H1 (cell line): ENCODE data around the gene CUL4B. TPM values are rescaled to one million over a fixed set of nuclear protein-coding genes. Genes with fewer than 3 reads are reported as not detected.

ENCODE experiments used
- CTCF ChIA-PET: fragments of 300-600 bp; sonication (Branson Sonifier 250); formaldehyde crosslinking; loops from one replicate; lab custom pipeline; 2021; ENCODE audit not compliant: partially characterized antibody; lab: Charles Lee
- POLR2A ChIA-PET: fragments of 300-600 bp; sonication (Branson Sonifier 250); formaldehyde crosslinking; loops from one replicate; lab custom pipeline; 2021; ENCODE audit warnings: inconsistent platforms; ENCODE audit not compliant: partially characterized antibody; lab: Charles Lee
- DNase-seq, 2 experiments: peaks; one replicate each; pipeline versions ENCODE4 v3.0.0 to v3.0.0-alpha.2; 2010 to 2022; ENCODE audit warnings: low spot score in 2 of 2, low read depth in 1 of 2, mixed read lengths in 1 of 2
- FAIRE-seq: peaks from 2 replicates; lab custom pipeline; 2011; peaks lifted over from hg19 to GRCh38; lab: Jason Lieb, UNC
- H2AFZ ChIP-seq: 2 replicates; pipeline ENCODE4 v1.8.1; 2012; ENCODE audit warnings: low read length, inconsistent platforms
- H2AK5ac ChIP-seq: 2 replicates; pipeline ENCODE4 v1.6.1; 2013; ENCODE audit warnings: low read depth, low read length
- H2BK120ac ChIP-seq: replicated peaks from 2 replicates; pipeline ENCODE3; 2013; ENCODE audit warnings: low read depth, low read length, inconsistent platforms
- H2BK12ac ChIP-seq: 2 replicates; pipeline ENCODE4 v1.6.1; 2013; ENCODE audit warnings: low read depth, low read length
- H2BK15ac ChIP-seq: 2 replicates; pipeline ENCODE4 v1.6.1; 2013; ENCODE audit warnings: low read length
- H2BK20ac ChIP-seq: 2 replicates; pipeline ENCODE4 v1.6.1; 2013; ENCODE audit warnings: low read length
- H2BK5ac ChIP-seq: 2 replicates; pipeline ENCODE4 v1.6.1; 2013; ENCODE audit warnings: low read depth, low read length
- H3K14ac ChIP-seq: 2 replicates; pipeline ENCODE4 v1.6.1; 2013; ENCODE audit warnings: inconsistent platforms; ENCODE audit not compliant: insufficient read length
- H3K18ac ChIP-seq: 2 replicates; pipeline ENCODE4 v1.6.1; 2013; ENCODE audit warnings: low read length; ENCODE audit errors: extremely low read depth
- H3K23ac ChIP-seq: 2 replicates; pipeline ENCODE4 v1.6.1; 2013; ENCODE audit warnings: inconsistent platforms; ENCODE audit not compliant: insufficient read length
- H3K23me2 ChIP-seq: 2 replicates; pipeline ENCODE4 v1.6.1; 2013; ENCODE audit warnings: low read depth, low read length
- H3K27ac ChIP-seq: 2 replicates; pipeline ENCODE4 v1.6.1; 2011; ENCODE audit warnings: low read depth, low read length, inconsistent platforms
- H3K27me3 ChIP-seq, 4 experiments: replicated peaks in 1 of 4; 1 replicate in 1 of 4; 2 replicates in 3 of 4; pipeline versions ENCODE4 v1.6.1 to v1.8.1; 2011 to 2013; ENCODE audit warnings: low read length in 3 of 4, mild to moderate bottlenecking in 3 of 4, inconsistent platforms in 2 of 4, mixed read lengths in 2 of 4, moderate library complexity in 1 of 4; ENCODE audit not compliant: control insufficient read depth in 3 of 4, insufficient read depth in 3 of 4; ENCODE audit errors: extremely low read depth in 1 of 4
- H3K36me3 ChIP-seq, 4 experiments: 2 replicates each; pipeline versions ENCODE4 v1.6.1 to v1.8.1; 2011 to 2013; ENCODE audit warnings: mild to moderate bottlenecking in 4 of 4, low read length in 3 of 4, moderate library complexity in 2 of 4, control low read depth in 1 of 4, inconsistent platforms in 1 of 4; ENCODE audit not compliant: insufficient read depth in 4 of 4, control insufficient read depth in 2 of 4
- H3K4ac ChIP-seq: replicated peaks from 2 replicates; pipeline ENCODE3; 2013; ENCODE audit warnings: low read length, low read depth, mixed read lengths, inconsistent platforms; ENCODE audit not compliant: insufficient read length
- H3K4me1 ChIP-seq, 4 experiments: replicated peaks in 1 of 4; 1 replicate in 1 of 4; 2 replicates in 3 of 4; pipeline versions ENCODE4 v1.6.1 to v1.8.1; 2011 to 2013; ENCODE audit warnings: low read length in 3 of 4, inconsistent platforms in 2 of 4, mixed read lengths in 1 of 4; ENCODE audit not compliant: insufficient read depth in 4 of 4, control insufficient read depth in 3 of 4
- H3K4me2 ChIP-seq, 2 experiments: 2 replicates each; pipeline versions ENCODE4 v1.6.1 to v1.8.1; 2011 to 2013; ENCODE audit warnings: low read depth in 2 of 2, low read length in 2 of 2, control low read depth in 1 of 2, inconsistent platforms in 1 of 2, mild to moderate bottlenecking in 1 of 2; ENCODE audit not compliant: insufficient read depth in 1 of 2
- H3K4me3 ChIP-seq, 4 experiments: fragments of 200-600, 300-600 bp in 1 of 4; sonication (generic), shearing (Covaris generic), sonication (Bioruptor Twin) in 1 of 4; 2 replicates each; pipeline versions ENCODE4 v1.5.1 to v1.8.1; 2011 to 2016; ENCODE audit warnings: low read length in 4 of 4, low read depth in 3 of 4, control low read depth in 2 of 4, inconsistent platforms in 2 of 4, mild to moderate bottlenecking in 2 of 4, mixed read lengths in 1 of 4, moderate library complexity in 1 of 4; ENCODE audit not compliant: insufficient read depth in 2 of 4; ENCODE audit errors: extremely low read depth in 1 of 4
- H3K56ac ChIP-seq: replicated peaks from 2 replicates; pipeline ENCODE3; 2013; ENCODE audit warnings: low read depth, mild to moderate bottlenecking, mixed read lengths, low read length, inconsistent platforms; ENCODE audit not compliant: insufficient read length
- H3K79me1 ChIP-seq: 2 replicates; pipeline ENCODE4 v1.6.1; 2013; ENCODE audit warnings: low read depth, low read length, control low read depth
- H3K79me2 ChIP-seq, 2 experiments: 2 replicates each; pipeline versions ENCODE4 v1.6.1 to v1.8.1; 2012 to 2013; ENCODE audit warnings: low read length in 2 of 2, mild to moderate bottlenecking in 2 of 2, inconsistent platforms in 1 of 2; ENCODE audit not compliant: insufficient read depth in 2 of 2, control insufficient read depth in 1 of 2
- H3K9ac ChIP-seq, 4 experiments: replicated peaks in 1 of 4; 1 replicate in 1 of 4; 2 replicates in 3 of 4; pipeline versions ENCODE4 v1.6.1 to v1.8.1; 2011 to 2013; ENCODE audit warnings: low read depth in 3 of 4, low read length in 3 of 4, control low read depth in 2 of 4, mild to moderate bottlenecking in 2 of 4, moderate library complexity in 2 of 4, inconsistent platforms in 1 of 4; ENCODE audit errors: extremely low read depth in 1 of 4
- H3K9me3 ChIP-seq, 2 experiments: 2 replicates each; pipeline versions ENCODE4 v1.6.1 to v1.8.1; 2012 to 2013; ENCODE audit warnings: mild to moderate bottlenecking in 2 of 2, moderate library complexity in 2 of 2, control low read depth in 1 of 2, inconsistent platforms in 1 of 2, low read depth in 1 of 2, low read length in 1 of 2, mixed read lengths in 1 of 2; ENCODE audit not compliant: insufficient read depth in 2 of 2
- H4K20me1 ChIP-seq, 2 experiments: replicated peaks in 1 of 2; 2 replicates each; pipeline versions ENCODE3 to v1.8.1; 2011 to 2013; ENCODE audit warnings: inconsistent platforms in 2 of 2, low read length in 2 of 2, mild to moderate bottlenecking in 1 of 2; ENCODE audit not compliant: insufficient read depth in 2 of 2, control insufficient read depth in 1 of 2
- H4K5ac ChIP-seq: 2 replicates; pipeline ENCODE4 v1.6.1; 2013; ENCODE audit warnings: low read length, low read depth, mixed read lengths, inconsistent platforms; ENCODE audit not compliant: insufficient read length
- H4K8ac ChIP-seq: 2 replicates; pipeline ENCODE4 v1.8.0; 2013; ENCODE audit warnings: mild to moderate bottlenecking, moderate library complexity, low read length, inconsistent platforms; ENCODE audit not compliant: insufficient read depth; ENCODE audit errors: extremely low read depth
- H4K91ac ChIP-seq: replicated peaks from 2 replicates; pipeline ENCODE3; 2013; ENCODE audit warnings: low read length, mixed read lengths, inconsistent platforms; ENCODE audit not compliant: insufficient read length
- CHD1 ChIP-seq: IDR thresholded peaks from 2 replicates; pipeline ENCODE4 v1.6.1; 2012; ENCODE audit warnings: low read depth, low read length, improper control_type of control experiment
- EGR1 ChIP-seq: IDR thresholded peaks from 2 replicates; pipeline ENCODE4 v1.6.1; 2011; ENCODE audit warnings: low read depth, low read length, borderline replicate concordance
- GTF2F1 ChIP-seq: IDR thresholded peaks from 2 replicates; pipeline ENCODE4 v1.6.1; 2012; ENCODE audit warnings: low read depth, low read length, improper control_type of control experiment, borderline replicate concordance
- HDAC6 ChIP-seq: IDR thresholded peaks from one replicate; pipeline ENCODE4 v1.7.1; 2012; ENCODE audit warnings: low read depth, mild to moderate bottlenecking, inconsistent platforms, low read length, moderate library complexity
- POLR2AphosphoS5 ChIP-seq: IDR thresholded peaks from 2 replicates; pipeline ENCODE4 v1.6.1; 2011; ENCODE audit warnings: low read depth, low read length
- RAD21 ChIP-seq, 2 experiments: IDR thresholded peaks in 1 of 2; conservative IDR thresholded peaks in 1 of 2; 2 replicates each; pipeline ENCODE4 v1.6.1; 2011; ENCODE audit warnings: low read depth in 2 of 2, low read length in 2 of 2, improper control_type of control experiment in 1 of 2, inconsistent platforms in 1 of 2, mild to moderate bottlenecking in 1 of 2, moderate library complexity in 1 of 2
- SIN3A ChIP-seq, 2 experiments: IDR thresholded peaks in 1 of 2; conservative IDR thresholded peaks in 1 of 2; 2 replicates each; pipeline ENCODE4 v1.6.1; 2011 to 2012; ENCODE audit warnings: low read length in 2 of 2, improper control_type of control experiment in 1 of 2, low read depth in 1 of 2, mild to moderate bottlenecking in 1 of 2
- SIRT6 ChIP-seq: IDR thresholded peaks from one replicate; pipeline ENCODE4 v1.7.1; 2012; ENCODE audit warnings: low read length, inconsistent platforms
- SP1 ChIP-seq: IDR thresholded peaks from 2 replicates; pipeline ENCODE4 v1.6.1; 2011; ENCODE audit warnings: low read depth, low read length
- SRF ChIP-seq: IDR thresholded peaks from 2 replicates; pipeline ENCODE4 v1.6.1; 2011; ENCODE audit warnings: mild to moderate bottlenecking, low read depth, low read length, moderate library complexity
- TCF12 ChIP-seq: IDR thresholded peaks from 2 replicates; pipeline ENCODE4 v1.6.1; 2011; ENCODE audit warnings: low read depth, mild to moderate bottlenecking, low read length
- WGBS, 2 experiments: shearing (Covaris generic) in 1 of 2; methylation state at CpG; one replicate each; pipeline versions ENCODE4 v1.1.6 to v1.1.7; 2013 to 2015; ENCODE audit warnings: low lambda C conversion rate in 2 of 2, mixed read lengths in 2 of 2, inconsistent platforms in 1 of 2, low coverage in 1 of 2, missing lambda C conversion rate in 1 of 2; ENCODE audit not compliant: insufficient replicate concordance in 2 of 2, insufficient coverage in 1 of 2, insufficient read length in 1 of 2; ENCODE audit errors: extremely low coverage in 1 of 2, missing lambda C conversion rate in 1 of 2; 5-methylcytosine and 5-hydroxymethylcytosine counted together
- polyA plus RNA-seq, 7 experiments: library from polyadenylated mRNA; depleted of rRNA in 3 of 7; stranded (reverse) in 5 of 7; unstranded in 2 of 7; fragments of >200 nt in 5 of 7; fragments of 200-250 nt in 2 of 7; gene quantifications; 1 replicate in 5 of 7; 2 replicates in 1 of 7; 4 replicates in 1 of 7; pipeline versions ENCODE4 v1.2.1 to v1.2.3, GENCODE V29; 2011 to 2013; ENCODE audit warnings: missing spikeins in 2 of 7, mixed read lengths in 2 of 7
- total RNA-seq: library from RNA; stranded (reverse); fragmentation: NEBNext Ultra II Directional; extraction: Animal tissue kit (Norgen Biotek cat#: 25700); gene quantifications from 2 replicates; pipeline ENCODE4 v1.2.1, GENCODE V29; 2021
- TF ChIP-seq, protein P1 (sequence below): IDR thresholded peaks from 2 replicates; pipeline ENCODE4 v1.6.1; 2011; ENCODE audit warnings: low read length, improper control_type of control experiment
- TF ChIP-seq, protein P2 (sequence below): IDR thresholded peaks from 2 replicates; pipeline ENCODE4 v1.6.1; 2012; ENCODE audit warnings: inconsistent platforms

CUL4B gene
- total and polyA plus RNA-seq, 2 of the 8 experiments (the other 6 are each of a cell fraction or from before 2014, with no cell fraction given) = 11.7 to 44.0 TPM

DNA sequence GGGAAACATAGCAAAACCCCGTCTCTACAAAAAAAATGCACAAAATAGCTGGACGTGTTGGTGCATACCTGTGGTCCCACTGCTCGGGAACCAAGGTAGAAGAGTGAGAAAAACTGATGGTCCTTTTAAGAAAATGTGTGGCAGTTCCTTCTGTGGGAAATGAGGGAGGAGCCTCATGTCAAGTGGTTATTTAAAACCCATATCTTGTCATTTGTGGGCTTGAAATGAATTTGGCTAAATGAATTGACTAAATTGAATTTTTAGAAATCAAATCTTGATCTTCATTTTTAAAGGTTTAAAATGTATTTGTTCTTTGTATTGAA lies 75.5 kb downstream of the CUL4B start:
- Histone ChIP-seq H4K20me1 (no peaks in the 10 kb centered on the region), H3K4me3 (peak overlapping the region; percentile 36 to 63 (median 48); a peak in 5 of 8 replicates), H3K9me3 (no peaks in the 10 kb centered on the region), H3K36me3 (no peaks in the 10 kb centered on the region), H3K9ac (no peak overlapping the region), H3K4me1 (0 out of 7 replicates have a peak, but pooled peaks cover 0 to 2% (median 0%) of the 10 kb centered on the region in 4 experiments), H4K8ac (no peak overlapping the region), H2AFZ (peak overlapping the region; percentile 90; the same call in 1 of the 2 replicates), H2BK12ac (no peak overlapping the region), H2BK20ac (no peak overlapping the region), H3K79me1 (no peaks in the 10 kb centered on the region), H3K14ac (no peak overlapping the region), H2BK5ac (no peak overlapping the region), H3K27me3 (no peaks in the 10 kb centered on the region), H2AK5ac (no peak overlapping the region), H3K23me2 (no peaks in the 10 kb centered on the region), H2BK15ac (no peak overlapping the region), H2BK120ac (no peak overlapping the region), H4K5ac (no peak overlapping the region), H3K79me2 (no peaks in the 10 kb centered on the region), H3K23ac (no peak overlapping the region), H3K56ac (no peak overlapping the region), H3K4me2 (peak overlapping the region; percentile 62 to 76), H3K4ac (no peak overlapping the region), H3K18ac (no peak overlapping the region), H3K27ac (peak overlapping the region; percentile 58; the same call in 1 of the 2 replicates), H4K91ac (no peak overlapping the region)
- 100% methylated on average over 2 of the region's 3 CpGs; no CpG with 5 or more reads in 1 of the 2 experiments for WGBS, 2 experiments
- POLR2A ChIA-PET = no interaction called here
- DNase-seq (no peak), FAIRE-seq (no peak)
- TF ChIP-seq, protein P1, sequence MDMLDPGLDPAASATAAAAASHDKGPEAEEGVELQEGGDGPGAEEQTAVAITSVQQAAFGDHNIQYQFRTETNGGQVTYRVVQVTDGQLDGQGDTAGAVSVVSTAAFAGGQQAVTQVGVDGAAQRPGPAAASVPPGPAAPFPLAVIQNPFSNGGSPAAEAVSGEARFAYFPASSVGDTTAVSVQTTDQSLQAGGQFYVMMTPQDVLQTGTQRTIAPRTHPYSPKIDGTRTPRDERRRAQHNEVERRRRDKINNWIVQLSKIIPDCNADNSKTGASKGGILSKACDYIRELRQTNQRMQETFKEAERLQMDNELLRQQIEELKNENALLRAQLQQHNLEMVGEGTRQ = no peak
- TF ChIP-seq SIRT6 (no peak), HDAC6 (no peak), POLR2AphosphoS5 (no peak), GTF2F1 (no peak), SIN3A (conservative IDR thresholded peaks at IDR 0.05 in 1 of 2, IDR thresholded peaks at IDR 0.05 in 1 of 2; ENCODE audit: low read depth in 1 of 2, low read length in 2 of 2) (no peak), RAD21 (IDR thresholded peaks at IDR 0.05 in 1 of 2, conservative IDR thresholded peaks at IDR 0.05 in 1 of 2; ENCODE audit: low read depth in 2 of 2, low read length in 2 of 2) (no peak), EGR1 (no peak), CHD1 (no peak), SP1 (no peak), SRF (no peak), TCF12 (no peak)
- TF ChIP-seq, protein P2, sequence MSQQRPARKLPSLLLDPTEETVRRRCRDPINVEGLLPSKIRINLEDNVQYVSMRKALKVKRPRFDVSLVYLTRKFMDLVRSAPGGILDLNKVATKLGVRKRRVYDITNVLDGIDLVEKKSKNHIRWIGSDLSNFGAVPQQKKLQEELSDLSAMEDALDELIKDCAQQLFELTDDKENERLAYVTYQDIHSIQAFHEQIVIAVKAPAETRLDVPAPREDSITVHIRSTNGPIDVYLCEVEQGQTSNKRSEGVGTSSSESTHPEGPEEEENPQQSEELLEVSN = no peak
- CTCF ChIA-PET = interaction anchor here (0.7 to 1.3 kb wide), 5 partner anchors 14 to 178 kb away, joined by 3 to 5 read pairs (median 5); no protein-coding TSS in a partner anchor
